A673 (cell line): ENCODE measurements around the gene SEPTIN8.

ENCODE experiments used
- EZH2 ChIP-seq: fragments of 200-600 bp; sonication (generic); IDR thresholded peaks from 2 replicates; pipeline ENCODE4 v1.6.1; 2017; ENCODE audit warnings: borderline replicate concordance, low read depth, mild to moderate bottlenecking, mixed read lengths, antibody characterized with exemption, low read length; ENCODE audit not compliant: poor library complexity, severe bottlenecking
- TF ChIP-seq, protein P1 (sequence below): fragments of 300-800, 200-600 bp; sonication (generic); conservative IDR thresholded peaks from 2 replicates; pipeline ENCODE4 v1.5.1; 2017; ENCODE audit warnings: low read depth, mild to moderate bottlenecking, antibody characterized with exemption, low read length, moderate library complexity, mixed read lengths

- TF ChIP-seq, protein P1, sequence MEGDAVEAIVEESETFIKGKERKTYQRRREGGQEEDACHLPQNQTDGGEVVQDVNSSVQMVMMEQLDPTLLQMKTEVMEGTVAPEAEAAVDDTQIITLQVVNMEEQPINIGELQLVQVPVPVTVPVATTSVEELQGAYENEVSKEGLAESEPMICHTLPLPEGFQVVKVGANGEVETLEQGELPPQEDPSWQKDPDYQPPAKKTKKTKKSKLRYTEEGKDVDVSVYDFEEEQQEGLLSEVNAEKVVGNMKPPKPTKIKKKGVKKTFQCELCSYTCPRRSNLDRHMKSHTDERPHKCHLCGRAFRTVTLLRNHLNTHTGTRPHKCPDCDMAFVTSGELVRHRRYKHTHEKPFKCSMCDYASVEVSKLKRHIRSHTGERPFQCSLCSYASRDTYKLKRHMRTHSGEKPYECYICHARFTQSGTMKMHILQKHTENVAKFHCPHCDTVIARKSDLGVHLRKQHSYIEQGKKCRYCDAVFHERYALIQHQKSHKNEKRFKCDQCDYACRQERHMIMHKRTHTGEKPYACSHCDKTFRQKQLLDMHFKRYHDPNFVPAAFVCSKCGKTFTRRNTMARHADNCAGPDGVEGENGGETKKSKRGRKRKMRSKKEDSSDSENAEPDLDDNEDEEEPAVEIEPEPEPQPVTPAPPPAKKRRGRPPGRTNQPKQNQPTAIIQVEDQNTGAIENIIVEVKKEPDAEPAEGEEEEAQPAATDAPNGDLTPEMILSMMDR: no peak
- no peak for TF ChIP-seq EZH2
Observed at GRCh38 chr5:132747616-132748440, 29.2 kb downstream of the SEPTIN8 start.
